Activated T-cell treated with anti-CD3 and anti-CD28 coated beads for 4 hours (primary cell): ENCODE measurements around the gene SIRPG.
"Not testable (repeated sequence)": the region's sequence is repeated elsewhere in the genome, so short reads cannot be mapped to it uniquely, and the experiment has no call there.

ENCODE experiments used
- DNase-seq: peaks from one replicate; pipeline ENCODE4 v3.0.0-alpha.2; 2020

SIRPG gene

GRCh38 chr20:1657556-1658334 is at the start of gene SIRPG:
SIRPG (minus strand) TSS chr20:1657779; CDS start chr20:1657714, 65 bp downstream.
- no peak for DNase-seq

- not testable (repeated sequence) for DNase-seq
Measured at GRCh38 chr20:1706887-1707286, 49.3 kb upstream of the SIRPG start.

GRCh38 chr20:1706079-1706478 is 48.5 kb upstream of the SIRPG start:
- no peak for DNase-seq

GRCh38 chr20:1702855-1703254 is 45.3 kb upstream of the SIRPG start:
- DNase-seq, result no peak

- no peak for DNase-seq
Measured at GRCh38 chr20:1702328-1702727, 44.7 kb upstream of the SIRPG start.

DNA sequence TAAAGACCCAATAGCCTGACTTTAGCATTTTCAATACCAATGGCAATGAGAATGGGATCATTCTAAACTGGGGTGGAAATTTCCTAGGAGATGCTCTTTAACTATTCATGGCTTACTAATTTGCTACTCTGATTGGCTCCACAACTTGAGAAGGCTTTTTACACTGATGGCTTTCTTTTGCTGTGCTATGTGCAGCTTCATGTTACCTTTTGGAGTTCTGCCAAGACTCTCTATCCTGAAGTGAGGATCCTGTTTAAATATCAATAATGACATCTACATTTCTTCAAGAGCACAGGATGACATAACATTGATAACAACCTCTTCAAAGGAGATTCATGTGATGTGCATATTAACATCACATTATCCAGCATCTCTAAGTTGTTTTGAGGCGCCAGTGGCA is 43.4 kb upstream of the SIRPG start:
- DNase-seq, result no peak

DNA sequence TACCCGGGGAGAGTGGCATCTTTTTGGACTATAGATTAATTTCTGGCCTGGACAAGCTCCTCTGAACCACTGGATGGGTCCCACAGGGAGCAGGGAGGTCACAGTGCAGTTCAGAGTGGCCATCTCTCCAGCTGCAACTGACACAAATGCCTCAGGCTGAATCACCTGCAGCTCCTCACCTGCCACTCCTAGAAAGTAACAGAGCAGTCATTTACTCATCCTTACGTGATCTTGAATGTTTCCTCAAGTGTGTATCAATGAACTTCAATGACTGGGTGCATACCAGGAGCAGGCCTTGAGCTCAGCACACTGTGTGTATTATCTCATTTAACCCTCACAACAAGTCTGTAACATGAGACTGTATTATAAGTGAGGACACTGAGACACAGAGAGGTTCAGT is 40.0 kb upstream of the SIRPG start:
- DNase-seq, result no peak

DNA sequence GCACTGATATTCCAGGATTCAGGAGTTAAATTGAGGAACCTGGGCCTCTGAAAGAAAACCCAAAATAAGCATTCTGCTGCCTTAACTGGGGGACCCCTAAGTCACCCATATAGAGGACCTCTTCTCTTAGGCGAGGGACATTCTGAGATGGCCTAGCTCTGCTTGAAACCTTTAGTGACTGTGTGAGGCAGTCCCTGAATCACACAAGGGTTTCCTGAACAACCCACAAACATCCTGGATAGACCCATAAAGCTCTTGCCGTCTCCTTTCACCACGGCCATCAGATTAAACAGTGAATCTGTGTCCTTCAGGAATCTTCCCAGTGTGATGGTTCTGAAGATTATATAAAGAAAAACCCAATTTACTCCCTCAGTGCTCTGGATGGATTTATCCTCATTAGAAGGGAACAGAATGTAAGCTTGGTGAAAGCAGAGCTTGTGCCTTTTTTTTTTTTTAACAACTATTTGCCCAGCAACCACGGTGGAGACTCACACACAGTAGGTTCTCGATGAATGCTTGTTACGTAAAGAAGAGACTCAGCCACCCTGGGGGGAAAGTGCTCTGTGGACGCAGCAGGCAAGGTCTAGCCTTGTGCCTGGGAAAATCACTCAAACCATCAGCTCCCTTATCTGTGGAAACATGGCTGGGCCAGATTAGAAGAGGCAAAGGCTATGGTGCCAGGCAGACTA is 39.1 kb upstream of the SIRPG start:
- DNase-seq, result no peak

DNA sequence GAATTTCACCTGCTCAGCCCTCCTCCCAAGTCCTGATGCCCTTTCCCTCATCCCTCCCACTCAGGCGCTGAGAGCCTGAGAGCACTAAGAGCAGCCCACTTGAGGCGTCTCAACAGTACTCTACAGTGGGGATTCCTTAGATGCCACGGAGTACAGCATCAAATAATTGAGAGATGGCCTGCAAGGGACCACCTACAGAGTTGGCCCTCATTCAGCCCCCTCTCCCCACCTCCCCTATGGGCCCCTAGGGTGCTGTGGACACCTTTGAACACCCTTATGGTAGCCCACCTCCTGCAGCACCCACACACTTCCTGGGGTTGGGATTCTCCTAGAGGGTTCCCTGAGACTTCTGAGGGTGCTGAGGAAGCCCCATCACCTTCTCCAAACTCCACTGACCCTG is 37.1 kb upstream of the SIRPG start:
- no peak for DNase-seq

DNA sequence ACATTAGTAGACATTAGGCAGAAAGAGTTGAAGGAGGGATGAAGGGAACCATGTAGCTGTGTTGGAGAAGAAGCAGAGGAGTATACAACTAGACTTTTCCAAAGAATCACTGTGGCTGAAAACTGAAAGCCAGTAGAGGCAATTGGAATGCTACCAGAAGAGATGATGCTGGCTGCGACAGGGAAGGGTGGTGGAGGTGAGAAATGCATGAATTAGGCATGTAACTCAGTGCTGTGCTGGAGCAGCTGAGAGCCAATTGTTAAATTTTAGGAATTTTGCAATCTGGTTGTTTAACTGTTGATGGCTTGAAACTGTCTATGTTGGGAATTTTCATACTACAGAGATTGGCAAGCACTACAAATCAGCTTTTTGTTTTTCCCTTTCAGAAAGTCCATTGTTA is 35.8 kb upstream of the SIRPG start:
- no peak for DNase-seq

DNA sequence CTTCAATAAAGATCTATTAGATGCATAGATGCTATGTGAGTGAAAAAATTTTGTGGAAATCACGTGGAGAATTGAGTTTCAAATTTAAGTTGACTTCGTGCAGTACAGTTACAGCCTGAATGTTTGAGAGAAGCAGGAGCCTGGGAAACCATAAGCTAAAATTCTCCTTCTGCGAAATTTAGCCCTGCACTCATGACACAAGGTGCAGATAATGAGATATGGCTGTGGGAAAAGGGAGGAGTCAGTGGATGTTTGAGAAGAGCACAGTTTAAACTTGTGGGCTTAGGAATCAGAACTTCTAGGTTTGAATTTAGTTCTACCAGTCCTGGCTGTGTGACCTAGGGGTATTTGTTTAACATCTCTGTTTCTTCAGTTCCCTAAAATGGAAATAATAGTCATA is 32.1 kb upstream of the SIRPG start:
- DNase-seq, result no peak

GRCh38 chr20:1688886-1689538 is 31.4 kb upstream of the SIRPG start:
- DNase-seq, result no peak

GRCh38 chr20:1687053-1687452 is 29.5 kb upstream of the SIRPG start:
- no peak for DNase-seq

- DNase-seq, result no peak
Measured at GRCh38 chr20:1686151-1686748, 28.7 kb upstream of the SIRPG start.

DNA sequence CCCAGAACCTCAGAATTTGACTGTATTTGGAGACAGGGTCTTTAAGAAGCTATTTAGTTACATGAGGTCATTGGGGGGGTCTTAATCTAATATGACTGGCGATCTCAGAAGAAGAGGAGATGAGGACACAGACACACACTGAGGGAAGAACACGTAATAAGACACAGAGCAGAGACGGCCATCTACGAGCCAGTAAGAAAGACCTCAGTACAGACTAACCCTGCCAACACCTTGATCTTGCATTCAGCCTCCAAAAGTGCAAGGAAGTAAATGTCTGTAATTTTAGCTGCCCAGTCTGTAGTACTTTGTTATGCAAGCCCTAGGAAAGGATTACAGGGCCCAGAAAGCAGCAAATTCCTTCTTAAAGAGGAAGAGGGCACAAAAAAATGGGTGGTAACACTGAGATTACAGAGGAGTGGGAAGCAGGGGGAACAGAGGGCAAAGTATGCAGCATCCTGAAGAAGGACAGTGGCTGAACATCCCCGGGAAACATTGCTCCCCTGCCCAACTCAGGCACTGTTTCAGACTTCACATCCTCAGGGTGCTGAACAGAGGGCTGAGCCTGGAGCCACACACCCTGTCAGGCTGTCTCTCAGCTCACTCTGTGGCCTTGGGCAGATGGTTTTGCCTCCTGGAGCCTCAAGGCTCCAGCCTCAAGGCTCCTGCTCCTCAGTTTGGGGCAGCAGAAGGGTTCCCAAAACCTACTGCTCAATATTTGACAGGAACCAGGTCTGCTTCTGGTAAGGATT is 27.9 kb upstream of the SIRPG start:
- no peak for DNase-seq

DNA sequence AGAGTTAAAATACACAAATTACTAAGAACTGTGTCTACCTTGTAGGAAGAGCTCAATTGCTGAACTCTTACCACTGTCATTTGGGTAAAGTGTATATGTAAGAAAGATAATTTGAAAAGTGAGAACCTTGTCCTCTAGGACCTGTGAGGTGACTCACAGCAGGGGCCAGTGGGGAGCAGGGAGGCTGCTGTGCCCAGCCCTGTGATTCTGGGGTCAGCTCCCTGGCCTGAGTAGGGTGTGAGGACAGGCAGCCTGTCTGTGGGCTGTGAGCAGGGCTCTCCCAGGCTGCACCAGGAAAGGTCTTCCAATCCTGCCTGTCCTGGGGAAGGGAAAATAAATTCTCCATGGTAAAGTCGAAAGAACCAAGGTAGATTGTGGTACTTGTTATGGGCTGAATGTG is 27.3 kb upstream of the SIRPG start:
- no peak for DNase-seq

DNA sequence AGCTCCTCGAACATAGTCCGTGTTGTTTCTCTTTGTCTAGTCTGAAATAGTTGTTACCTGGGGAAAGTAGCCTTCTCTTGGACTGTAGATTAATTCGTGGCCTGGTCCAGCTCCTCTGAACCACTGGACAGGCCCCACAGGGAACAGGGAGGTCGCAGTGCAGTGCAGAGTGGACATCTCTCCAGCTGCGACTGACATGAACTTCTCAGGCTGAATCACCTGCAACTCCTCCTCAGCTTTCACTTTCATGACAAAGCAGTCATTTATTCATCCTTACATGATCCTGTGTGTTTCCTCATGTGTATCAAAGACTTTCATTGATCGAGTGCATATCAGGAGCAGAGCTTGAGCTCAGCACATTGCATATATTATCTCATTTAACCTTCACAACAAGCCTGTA is 19.1 kb upstream of the SIRPG start:
- no peak for DNase-seq

GRCh38 chr20:1674990-1675780 is 17.6 kb upstream of the SIRPG start:
- DNase-seq, result no peak

DNA sequence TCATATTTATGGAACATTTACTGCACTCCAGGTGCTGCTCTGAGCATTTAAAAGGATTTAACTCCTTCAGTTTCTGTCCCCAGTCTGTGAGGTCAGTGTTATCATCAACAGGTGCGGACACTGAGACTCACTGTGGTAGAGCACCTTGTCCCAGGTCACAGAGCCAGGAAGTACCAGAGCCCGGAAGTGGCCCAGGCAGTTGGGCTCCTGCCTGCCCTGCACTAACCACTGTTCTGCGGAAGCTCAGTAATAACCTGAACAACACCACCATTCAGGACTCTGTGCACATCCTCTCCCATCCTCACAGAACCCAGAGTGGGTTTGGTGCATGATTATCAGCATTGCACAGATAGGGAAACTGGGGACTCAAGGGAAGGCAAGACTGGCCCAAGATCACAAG is 16.8 kb upstream of the SIRPG start:
- DNase-seq, result no peak

GRCh38 chr20:1673424-1673823 is 15.8 kb upstream of the SIRPG start:
- DNase-seq, result no peak

DNA sequence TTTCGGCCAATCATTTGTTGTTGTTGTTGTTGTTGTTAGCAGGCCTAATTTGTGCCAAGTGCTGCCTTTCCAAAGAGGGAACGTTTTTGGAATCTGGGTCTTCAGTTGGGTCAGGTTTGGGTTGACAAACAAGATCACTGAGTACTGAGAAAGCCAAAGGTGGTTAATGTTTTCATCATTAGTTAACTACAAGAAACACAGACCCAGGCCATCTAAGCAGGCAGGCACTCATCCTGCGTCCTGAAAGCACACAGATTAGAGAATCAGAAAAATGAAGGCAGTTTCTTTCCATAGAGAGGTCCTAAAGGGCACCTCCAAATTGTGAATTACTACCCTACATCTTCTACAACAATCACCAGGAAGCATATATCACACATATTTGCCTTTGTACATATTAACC is 15.1 kb upstream of the SIRPG start:
- DNase-seq, result no peak
